PFSK-1 (cell line): ENCODE results near the gene NLK.

Experiments
- FOXP2 ChIP-seq: optimal IDR thresholded peaks from 2 replicates; pipeline ENCODE3; 2011; ENCODE audit warnings: borderline replicate concordance, control low read depth, inconsistent platforms; ENCODE audit not compliant: insufficient read depth; ENCODE audit errors: extremely low read length, extremely low read depth
- POLR2AphosphoS5 ChIP-seq: IDR thresholded peaks from 2 replicates; pipeline ENCODE4 v1.6.1; 2012; ENCODE audit warnings: low read depth, mild to moderate bottlenecking, control low read depth, low read length, moderate library complexity
- REST ChIP-seq, 2 experiments: IDR thresholded peaks; 2 replicates each; pipeline versions ENCODE4 v1.6.1 to v1.8.0; 2011 to 2012; ENCODE audit warnings: low read depth in 2 of 2, low read length in 2 of 2, control low read depth in 1 of 2, inconsistent platforms in 1 of 2, mild to moderate bottlenecking in 1 of 2, moderate library complexity in 1 of 2; ENCODE audit not compliant: insufficient read depth in 1 of 2
- SIN3A ChIP-seq: IDR thresholded peaks from 2 replicates; pipeline ENCODE4 v1.6.1; 2012; ENCODE audit warnings: mild to moderate bottlenecking, low read length, moderate library complexity, borderline replicate concordance; ENCODE audit not compliant: insufficient read depth
- TAF1 ChIP-seq: IDR thresholded peaks from 2 replicates; pipeline ENCODE4 v1.6.1; 2012; ENCODE audit warnings: low read length, control low read depth, borderline replicate concordance; ENCODE audit not compliant: insufficient read depth

The NLK gene

GRCh38 chr17:28072936-28073533, 30.6 kb downstream of the NLK start:
- TF ChIP-seq POLR2AphosphoS5, result no peak
- TF ChIP-seq TAF1, result no peak
- TF ChIP-seq SIN3A, result no peak
- no peak for TF ChIP-seq REST (IDR thresholded peaks at IDR 0.05; ENCODE audit: insufficient read depth in 1 of 2, low read depth in 2 of 2, low read length in 2 of 2)
- no peak for TF ChIP-seq FOXP2

- no peak for TF ChIP-seq REST (IDR thresholded peaks at IDR 0.05; ENCODE audit: insufficient read depth in 1 of 2, low read depth in 2 of 2, low read length in 2 of 2)
- TF ChIP-seq SIN3A, result no peak
- no peak for TF ChIP-seq FOXP2
Observed at GRCh38 chr17:28074010-28074409, 31.5 kb downstream of the NLK start.

- TF ChIP-seq FOXP2 (no peak), REST (IDR thresholded peaks at IDR 0.05; ENCODE audit: insufficient read depth in 1 of 2, low read depth in 2 of 2, low read length in 2 of 2) (no peak), POLR2AphosphoS5 (no peak)
Observed at GRCh38 chr17:28076144-28076543, 33.7 kb downstream of the NLK start.

- no peak for TF ChIP-seq FOXP2
- no peak for TF ChIP-seq POLR2AphosphoS5
- no peak for TF ChIP-seq TAF1
- TF ChIP-seq SIN3A, result no peak
- TF ChIP-seq REST (IDR thresholded peaks at IDR 0.05; ENCODE audit: insufficient read depth in 1 of 2, low read depth in 2 of 2, low read length in 2 of 2), result no peak
Observed at GRCh38 chr17:28078341-28079229, 36.1 kb downstream of the NLK start.
